Measurements from ENCODE around the gene ARMC2. TPM values are rescaled to one million over a fixed set of nuclear protein-coding genes. Genes with fewer than 3 reads are reported as not detected.

Gene ARMC2
- total RNA-seq, 1 donor from 2014 or later = 0.26 TPM

DNA sequence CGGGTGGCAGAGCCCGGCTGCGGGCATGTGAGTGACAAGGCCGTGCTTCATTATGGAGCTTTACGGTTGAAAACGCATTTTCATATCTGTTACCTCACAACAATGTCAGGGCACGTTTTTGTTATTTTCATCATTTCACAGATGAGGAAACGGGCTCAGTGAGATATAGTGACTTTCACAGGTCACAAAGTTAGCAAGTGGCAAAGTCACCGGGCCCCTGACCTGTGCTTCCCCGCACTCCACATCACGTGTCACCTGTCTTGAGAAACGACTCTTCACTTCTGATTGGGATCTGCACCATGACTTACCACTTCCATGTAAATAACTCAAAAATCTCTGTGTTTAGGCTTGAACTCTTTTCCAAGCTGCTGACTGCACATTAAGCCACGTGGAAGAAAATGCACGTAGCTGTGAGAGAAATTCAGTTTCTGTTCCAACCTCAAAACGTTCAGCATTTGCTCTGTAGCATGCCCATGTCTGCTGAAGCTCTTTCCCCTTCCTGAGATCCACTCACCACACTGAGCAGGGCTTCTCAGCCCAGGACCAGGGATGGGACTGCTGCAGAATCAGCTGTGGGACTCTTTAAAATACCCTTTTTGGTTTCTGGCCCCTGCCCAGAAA is 107.2 kb downstream of the ARMC2 start:
- Histone ChIP-seq H3K4me3 (ENCODE audit: low read depth, low read length) (no peak overlapping the region), H3K36me3 (ENCODE audit: control insufficient read depth, insufficient read depth, low read length) (no peaks in the 10 kb centered on the region), H3K27me3 (ENCODE audit: control insufficient read depth, insufficient read depth, low read length) (no peaks in the 10 kb centered on the region)
- TF ChIP-seq, protein P1, sequence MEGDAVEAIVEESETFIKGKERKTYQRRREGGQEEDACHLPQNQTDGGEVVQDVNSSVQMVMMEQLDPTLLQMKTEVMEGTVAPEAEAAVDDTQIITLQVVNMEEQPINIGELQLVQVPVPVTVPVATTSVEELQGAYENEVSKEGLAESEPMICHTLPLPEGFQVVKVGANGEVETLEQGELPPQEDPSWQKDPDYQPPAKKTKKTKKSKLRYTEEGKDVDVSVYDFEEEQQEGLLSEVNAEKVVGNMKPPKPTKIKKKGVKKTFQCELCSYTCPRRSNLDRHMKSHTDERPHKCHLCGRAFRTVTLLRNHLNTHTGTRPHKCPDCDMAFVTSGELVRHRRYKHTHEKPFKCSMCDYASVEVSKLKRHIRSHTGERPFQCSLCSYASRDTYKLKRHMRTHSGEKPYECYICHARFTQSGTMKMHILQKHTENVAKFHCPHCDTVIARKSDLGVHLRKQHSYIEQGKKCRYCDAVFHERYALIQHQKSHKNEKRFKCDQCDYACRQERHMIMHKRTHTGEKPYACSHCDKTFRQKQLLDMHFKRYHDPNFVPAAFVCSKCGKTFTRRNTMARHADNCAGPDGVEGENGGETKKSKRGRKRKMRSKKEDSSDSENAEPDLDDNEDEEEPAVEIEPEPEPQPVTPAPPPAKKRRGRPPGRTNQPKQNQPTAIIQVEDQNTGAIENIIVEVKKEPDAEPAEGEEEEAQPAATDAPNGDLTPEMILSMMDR (IDR thresholded peaks at IDR 0.05; ENCODE audit: insufficient read depth, low read length, severe bottlenecking) = no peak
- FAIRE-seq = no peak
- DNase-seq (ENCODE audit: low read depth) = no peak

DNA sequence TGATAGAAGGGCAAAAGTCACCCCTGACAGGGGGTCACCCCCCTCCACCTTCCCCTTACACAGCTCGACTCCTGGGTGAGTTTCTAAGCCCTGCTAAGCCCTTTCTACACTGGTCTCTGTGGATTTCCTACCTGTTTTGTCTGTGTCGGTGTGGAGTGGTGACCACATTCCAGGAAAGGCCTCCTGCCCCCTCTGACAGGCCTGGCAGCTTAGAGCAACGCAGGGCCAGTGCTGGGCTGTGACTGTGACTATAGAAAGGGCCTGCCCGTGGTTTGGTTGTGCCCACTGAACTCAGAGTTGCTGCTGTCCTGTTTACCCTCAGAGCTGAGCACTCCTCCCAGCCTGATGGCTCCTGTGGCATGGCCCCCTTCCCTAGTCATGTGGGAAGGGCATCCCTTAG is 109.0 kb downstream of the ARMC2 start:
- no peaks in the 10 kb centered on the region for H3K27me3 ChIP-seq (ENCODE audit: control insufficient read depth, insufficient read depth, low read length)
- DNase-seq (ENCODE audit: low read depth) = no peak
- H3K36me3 ChIP-seq (ENCODE audit: control insufficient read depth, insufficient read depth, low read length) = no peaks in the 10 kb centered on the region
- no peak overlapping the region for H3K4me3 ChIP-seq (ENCODE audit: low read depth, low read length)
- no peak for FAIRE-seq
- TF ChIP-seq, protein P1 (IDR thresholded peaks at IDR 0.05; ENCODE audit: insufficient read depth, low read length, severe bottlenecking) = no peak

DNA sequence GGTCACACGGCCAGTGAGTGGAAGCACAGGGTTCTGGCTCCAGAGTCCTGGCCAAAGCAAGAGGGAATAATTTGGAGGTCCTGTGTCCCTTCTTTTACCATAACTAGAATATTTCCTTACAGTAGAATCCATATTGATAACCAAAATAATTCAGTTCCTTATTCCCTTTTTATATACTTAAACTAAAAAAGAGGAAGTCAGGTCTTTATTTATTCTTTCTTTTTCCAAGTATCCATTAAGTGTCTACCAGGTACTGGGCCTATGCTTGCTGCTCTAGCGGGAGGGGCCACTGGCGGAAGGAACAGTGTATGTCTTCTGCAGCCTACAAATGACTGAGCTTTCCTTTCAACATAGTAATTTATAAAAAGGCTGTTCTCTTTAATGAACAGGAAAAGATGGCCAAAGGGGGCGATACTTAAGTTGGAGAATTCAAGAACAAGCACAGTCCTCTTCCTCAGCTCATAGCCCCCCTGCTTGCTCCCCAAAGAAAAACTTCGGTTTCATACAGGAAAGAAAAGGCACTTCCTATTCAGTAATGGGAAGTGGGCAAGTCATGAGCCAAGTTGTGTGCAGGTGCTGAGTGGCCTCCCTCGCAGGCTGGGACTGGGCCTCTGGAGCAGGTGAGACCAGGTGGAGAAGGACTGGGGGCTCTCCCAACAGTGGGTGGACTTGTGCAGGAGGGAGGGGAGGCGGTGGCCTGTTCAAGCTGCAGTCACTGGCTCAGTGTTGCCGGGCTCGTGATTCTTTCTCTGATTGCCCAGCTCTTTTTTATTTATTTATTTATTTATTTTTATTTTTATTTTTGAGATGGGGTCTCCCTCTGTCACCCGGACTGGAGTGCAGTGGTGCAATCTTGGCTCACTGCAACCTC is 110.9 kb downstream of the ARMC2 start:
- no peaks in the 10 kb centered on the region for H3K36me3 ChIP-seq (ENCODE audit: control insufficient read depth, insufficient read depth, low read length)
- no peak for DNase-seq (ENCODE audit: low read depth)
- no peaks in the 10 kb centered on the region for H3K27me3 ChIP-seq (ENCODE audit: control insufficient read depth, insufficient read depth, low read length)

DNA sequence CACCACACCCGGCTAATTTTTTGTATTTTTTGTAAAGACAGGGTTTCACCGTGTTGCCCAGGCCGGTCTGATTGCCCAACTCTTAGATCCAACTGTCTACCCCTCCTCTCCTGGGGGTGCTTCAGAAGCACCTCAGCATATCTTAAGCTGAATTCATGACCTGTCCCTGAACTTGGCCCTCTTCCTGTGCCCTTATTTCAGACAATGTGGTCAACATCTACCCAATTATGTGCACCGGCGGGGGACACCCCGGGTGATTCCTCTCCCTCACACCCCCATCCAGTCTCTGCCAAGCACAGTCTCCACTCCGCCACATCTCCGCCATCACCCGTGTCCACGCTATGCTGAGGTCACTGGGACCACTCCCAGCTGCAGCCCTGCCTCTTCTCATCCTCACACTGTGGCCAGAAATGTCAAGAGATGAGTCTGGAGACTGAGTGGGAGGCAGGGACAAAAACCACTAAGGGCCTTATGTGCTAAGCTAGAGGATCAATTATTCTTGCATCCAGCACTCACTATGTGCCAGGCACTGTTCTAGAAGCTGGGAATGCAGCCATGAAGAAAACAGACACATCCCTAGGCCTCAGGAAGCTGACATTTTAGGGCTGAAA is 111.9 kb downstream of the ARMC2 start:
- no peaks in the 10 kb centered on the region for H3K27me3 ChIP-seq (ENCODE audit: control insufficient read depth, insufficient read depth, low read length)
- no peak overlapping the region for H3K4me3 ChIP-seq (ENCODE audit: low read depth, low read length)
- DNase-seq (ENCODE audit: low read depth) (no peak), FAIRE-seq (no peak)
- TF ChIP-seq, protein P1 (IDR thresholded peaks at IDR 0.05; ENCODE audit: insufficient read depth, low read length, severe bottlenecking) = no peak
- no peaks in the 10 kb centered on the region for H3K36me3 ChIP-seq (ENCODE audit: control insufficient read depth, insufficient read depth, low read length)

More for the DNA sequence above, 110.9 kb downstream of the ARMC2 start:
- TF ChIP-seq, protein P1 (IDR thresholded peaks at IDR 0.05; ENCODE audit: insufficient read depth, low read length, severe bottlenecking) = no peak
- H3K4me3 ChIP-seq (ENCODE audit: low read depth, low read length) = no peak overlapping the region
- no peak for FAIRE-seq

DNA sequence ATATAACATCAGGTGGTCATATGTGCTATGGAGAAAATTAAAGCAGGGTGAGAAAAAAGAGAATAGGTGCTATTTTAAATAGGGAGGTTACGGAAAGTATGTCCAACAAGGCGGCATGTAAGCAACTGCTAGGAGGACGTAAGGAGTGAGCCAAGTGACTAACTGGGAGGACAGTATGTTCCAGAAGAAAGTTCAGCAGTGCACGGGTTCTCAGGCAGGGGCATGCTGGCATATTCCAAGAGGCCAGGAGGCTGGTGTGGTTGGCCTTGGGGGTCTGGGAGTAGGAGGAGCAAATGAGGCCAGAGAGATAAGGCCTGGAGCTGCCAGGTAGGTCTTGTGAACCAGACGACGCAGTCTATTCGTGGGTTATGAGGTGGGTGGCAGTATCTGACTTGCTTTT is 112.4 kb downstream of the ARMC2 start:
- H3K27me3 ChIP-seq (ENCODE audit: control insufficient read depth, insufficient read depth, low read length) = no peaks in the 10 kb centered on the region
- FAIRE-seq (no peak), DNase-seq (ENCODE audit: low read depth) (no peak)
- TF ChIP-seq, protein P1 (IDR thresholded peaks at IDR 0.05; ENCODE audit: insufficient read depth, low read length, severe bottlenecking) = no peak
- no peak overlapping the region for H3K4me3 ChIP-seq (ENCODE audit: low read depth, low read length)
- no peaks in the 10 kb centered on the region for H3K36me3 ChIP-seq (ENCODE audit: control insufficient read depth, insufficient read depth, low read length)
